Adrenal gland (tissue), 12 donors: ENCODE data around the gene MAN1C1. TPM values are rescaled to one million over a fixed set of nuclear protein-coding genes. Genes with fewer than 3 reads are reported as not detected.

Experiments used
- DNase-seq, 7 donors: peaks; one replicate each; pipeline ENCODE4 v3.0.0-alpha.2; 2019 to 2020
- H3K27ac ChIP-seq, 5 donors: fragments of 200-600 bp; sonication (generic) in 4 of 5; 1 replicate in 3 of 5; 2 replicates in 2 of 5; pipeline versions ENCODE4 v1.5.1 to v1.8.0; 2016 to 2020; ENCODE audit warnings: mild to moderate bottlenecking in 1 of 5
- H3K27me3 ChIP-seq: fragments of 200-600 bp; 2 replicates; pipeline ENCODE4 v1.8.0; 2021
- H3K36me3 ChIP-seq, 2 donors: fragments of 200-600 bp; replicated peaks in 1 of 2; 1 replicate in 1 of 2; 2 replicates in 1 of 2; pipeline versions ENCODE4 v1.5.1 to v1.8.0; 2018 to 2022
- H3K4me1 ChIP-seq, 2 donors: fragments of 200-600 bp; replicated peaks in 1 of 2; 1 replicate in 1 of 2; 2 replicates in 1 of 2; pipeline versions ENCODE4 v1.5.1 to v1.8.0; 2018 to 2021
- H3K4me3 ChIP-seq, 4 donors: fragments of 200-600 bp; sonication (generic) in 3 of 4; one replicate each; pipeline ENCODE4 v1.5.1; 2016 to 2018
- H3K9me3 ChIP-seq, 3 donors: fragments of 200-600 bp; sonication (generic) in 1 of 3; replicated peaks in 1 of 3; 1 replicate in 2 of 3; 2 replicates in 1 of 3; pipeline versions ENCODE4 v1.5.1 to v1.8.0; 2016 to 2021
- CTCF ChIP-seq, 6 experiments: fragments of 450-650 bp in 4 of 6; fragments of 200-600 bp in 2 of 6; sonication (generic) in 1 of 6; IDR thresholded peaks; 1 replicate in 5 of 6; 2 replicates in 1 of 6; pipeline versions ENCODE4 v1.5.1 to v1.8.0; 2016 to 2021; ENCODE audit warnings: antibody characterized with exemption in 6 of 6, mild to moderate bottlenecking in 2 of 6, moderate library complexity in 1 of 6
- POLR2A ChIP-seq, 2 donors: fragments of 450-650 bp; IDR thresholded peaks; one replicate each; pipeline ENCODE4 v1.6.1; 2017; ENCODE audit warnings: antibody characterized with exemption in 2 of 2, mild to moderate bottlenecking in 2 of 2, moderate library complexity in 1 of 2
- WGBS, 4 donors: extraction: QIAGEN DNeasy Blood & Tissue Kit in 2 of 4; methylation state at CpG; one replicate each; pipeline versions ENCODE4 v1.1.5 to v1.1.7; 2013 to 2017; 5-methylcytosine and 5-hydroxymethylcytosine counted together
- intact Hi-C, 2 donors: fragments of 100-400 bp; cut with DNase I; formaldehyde crosslinking; loops; one replicate each; pipeline versions ENCODE4 v1.14.1 to v1.15.0; 2022 to 2023
- polyA plus RNA-seq, 3 donors: library from polyadenylated mRNA; stranded (reverse); fragments of 200-250 nt in 2 of 3; fragments of 350-450 nt in 1 of 3; fragmentation: Illumina TruSeq in 1 of 3; extraction: RNeasy Lipid Tissue Mini Kit (QIAGEN cat#74804) in 1 of 3; gene quantifications; one replicate each; pipeline ENCODE4 v1.2.3, GENCODE V29; 2013 to 2014
- total RNA-seq, 9 donors: library from RNA; depleted of rRNA in 4 of 9; stranded (reverse); fragments of >200 nt in 4 of 9; fragments of 120-200 nt in 1 of 9; fragmentation: NEBNext Ultra II Directional in 1 of 9; extraction: Animal tissue kit (Norgen Biotek cat#: 25700) in 1 of 9; gene quantifications; one replicate each; pipeline versions ENCODE4 v1.1.0 to v1.2.4, GENCODE V29; 2013 to 2023
- donor health status: healthy with polysubstance abuse.
- donor health status: Bipolar disorder and iron deficiency.
- donor health status: DM: yes; HTN: yes; CAD: no.
- donor health status: DM: no; HTN: no; CAD: no.
- donor health status: DM: no; HTN: no; CAD: no.
- donor health status: DM: yes; HTN: yes; CAD: no.

Gene MAN1C1
- total and polyA plus RNA-seq, 12 donors: 2.7 to 58.7 (median 27.7) TPM

- Histone ChIP-seq H3K36me3 (peaks cover 0 to 4% of the 10 kb centered on the region in 2 donors), H3K27me3 (no peaks in the 10 kb centered on the region), H3K9me3 (peaks cover 0 to 8% (median 0%) of the 10 kb centered on the region in 3 donors), H3K27ac (no peak overlapping the region), H3K4me1 (peaks cover 0 to 16% of the 10 kb centered on the region in 2 donors), H3K4me3 (no peak overlapping the region)
- TF ChIP-seq POLR2A (IDR thresholded peaks at IDR 0.05) (no peak), CTCF (IDR thresholded peaks at IDR 0.05) (no peak)
- intact Hi-C loops: no loop called here
- DNase-seq: peak in 1 of 7 donors; percentile 51
- 75 to 85% (median 83%) methylated on average over 10 of the region's 10 CpGs for WGBS, 4 donors
These were observed 24.2 kb downstream of the MAN1C1 start for GRCh38 chr1:25640646-25641328.

- peaks cover 0 to 10% of the 10 kb centered on the region in 2 donors for H3K36me3 ChIP-seq
- TF ChIP-seq POLR2A (IDR thresholded peaks at IDR 0.05) (no peak), CTCF (IDR thresholded peaks at IDR 0.05) (no peak)
- no peaks in the 10 kb centered on the region for H3K27me3 ChIP-seq
- H3K9me3 ChIP-seq: peaks cover 0 to 8% (median 0%) of the 10 kb centered on the region in 3 donors
- H3K4me1 ChIP-seq: peaks cover 0 to 16% of the 10 kb centered on the region in 2 donors
- DNase-seq: no peak
- no peak overlapping the region for H3K4me3 ChIP-seq
- no peak overlapping the region for H3K27ac ChIP-seq
- WGBS, 4 donors: 86 to 89% (median 87%) methylated on average over 4 of the region's 4 CpGs
- intact Hi-C loops: no loop called here
These were observed 24.7 kb downstream of the MAN1C1 start for GRCh38 chr1:25641329-25641725.

GRCh38 chr1:25641931-25642573 lies 25.5 kb downstream of the MAN1C1 start:
- H3K9me3 ChIP-seq: peaks cover 0 to 8% (median 0%) of the 10 kb centered on the region in 3 donors
- peaks cover 0 to 16% of the 10 kb centered on the region in 2 donors for H3K4me1 ChIP-seq
- WGBS, 4 donors: 57 to 68% (median 63%) methylated on average over 8 of the region's 8 CpGs
- peak overlapping the region in 3 of 5 donors; percentile 8 to 67 (median 31) for H3K27ac ChIP-seq
- no peak overlapping the region for H3K4me3 ChIP-seq
- peak in 2 of 7 donors; percentile 38 to 52 for DNase-seq
- TF ChIP-seq POLR2A (IDR thresholded peaks at IDR 0.05) (no peak), CTCF (IDR thresholded peaks at IDR 0.05) (no peak)
- intact Hi-C loops: no loop called here
- no peaks in the 10 kb centered on the region for H3K27me3 ChIP-seq
- peaks cover 0 to 11% of the 10 kb centered on the region in 2 donors for H3K36me3 ChIP-seq

- H3K4me3 ChIP-seq: no peak overlapping the region
- H3K9me3 ChIP-seq: peaks cover 0 to 2% (median 0%) of the 10 kb centered on the region in 3 donors
- TF ChIP-seq CTCF (IDR thresholded peaks at IDR 0.05): no peak
- TF ChIP-seq POLR2A (IDR thresholded peaks at IDR 0.05): no peak
- peak in 2 of 7 donors; percentile 27 to 62 for DNase-seq
- 49 to 63% (median 60%) methylated on average over 8 of the region's 8 CpGs for WGBS, 4 donors
- H3K27ac ChIP-seq: peak overlapping the region in 3 of 5 donors; percentile 8 to 67 (median 31)
- H3K27me3 ChIP-seq: no peaks in the 10 kb centered on the region
- intact Hi-C loops: no loop called here
- peaks cover 0 to 11% of the 10 kb centered on the region in 2 donors for H3K36me3 ChIP-seq
- H3K4me1 ChIP-seq: peaks cover 0 to 16% of the 10 kb centered on the region in 2 donors
These were observed 26.1 kb downstream of the MAN1C1 start for GRCh38 chr1:25642574-25643108.
